Measurements from ENCODE around the gene PFDN6.

PFDN6 gene

DNA sequence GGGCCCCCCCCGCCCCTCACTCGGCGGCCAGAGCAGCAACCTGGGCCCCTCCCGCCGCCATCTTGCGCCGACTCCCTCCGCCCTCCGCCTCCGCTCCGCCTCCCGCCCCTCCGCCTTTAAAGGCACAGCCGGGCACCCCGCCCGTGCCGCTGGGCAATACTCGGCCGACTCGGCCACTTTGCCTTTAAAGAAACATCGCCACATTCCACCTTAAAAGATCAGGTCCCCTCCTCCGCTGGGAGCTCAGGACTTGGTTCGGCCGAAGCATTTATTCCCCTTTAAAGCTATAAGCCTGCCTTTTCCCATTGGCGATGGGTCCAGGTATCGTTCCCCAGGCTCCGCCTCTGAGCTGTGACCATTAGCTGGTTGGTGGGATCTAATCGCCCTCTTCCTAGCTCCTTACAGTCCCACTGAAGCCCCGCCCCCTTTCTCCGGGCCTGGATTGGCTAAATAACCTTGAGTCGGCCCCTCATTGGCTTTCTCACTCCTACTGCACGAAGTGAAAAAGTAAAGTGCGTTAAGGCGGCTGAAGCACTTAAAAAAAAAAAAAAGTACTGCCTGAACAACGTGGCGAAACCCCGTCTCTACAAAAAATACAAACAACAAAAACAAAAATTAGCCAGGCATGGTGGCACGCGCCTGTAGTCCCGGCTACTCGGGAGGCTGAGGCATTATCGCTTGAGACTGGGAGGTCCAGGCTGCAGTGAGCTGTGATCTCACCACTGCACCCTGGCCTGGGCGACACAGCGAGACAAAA is 28.4 kb downstream of the PFDN6 start, which contains the start of gene ZBTB22:
TSS of gene ZBTB22 (minus strand) at position 76 of the 757 bp plus-strand sequence. CDS start 828 bp downstream, outside the sequence.
- peak; percentile 83 to 92 (median 87) for DNase-seq

- DNase-seq = no peak
Measured at GRCh38 chr6:33318426-33319073, 29.1 kb downstream of the PFDN6 start.

DNA sequence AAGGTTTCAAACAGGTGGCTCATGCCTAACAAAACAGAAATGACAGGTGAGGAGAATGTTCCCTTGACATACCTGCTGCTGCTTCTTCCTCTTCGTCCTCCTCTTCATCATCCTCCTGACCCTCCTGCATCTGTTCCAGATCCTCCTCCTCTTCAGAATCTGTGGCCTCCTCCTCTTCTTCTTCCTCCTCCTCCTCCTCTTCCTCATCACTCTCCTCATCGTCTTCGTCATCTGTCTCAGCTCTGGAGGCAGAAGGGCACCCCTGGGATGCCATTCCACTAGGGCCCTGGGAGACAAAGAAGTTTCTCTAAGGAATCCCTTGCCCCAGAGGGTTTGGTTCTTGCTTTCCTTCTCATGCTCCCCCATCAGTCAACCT is 30.5 kb downstream of the PFDN6 start:
- no peak for DNase-seq

- no peak for DNase-seq
Measured at GRCh38 chr6:33320315-33321181, 31.1 kb downstream of the PFDN6 start.

DNA sequence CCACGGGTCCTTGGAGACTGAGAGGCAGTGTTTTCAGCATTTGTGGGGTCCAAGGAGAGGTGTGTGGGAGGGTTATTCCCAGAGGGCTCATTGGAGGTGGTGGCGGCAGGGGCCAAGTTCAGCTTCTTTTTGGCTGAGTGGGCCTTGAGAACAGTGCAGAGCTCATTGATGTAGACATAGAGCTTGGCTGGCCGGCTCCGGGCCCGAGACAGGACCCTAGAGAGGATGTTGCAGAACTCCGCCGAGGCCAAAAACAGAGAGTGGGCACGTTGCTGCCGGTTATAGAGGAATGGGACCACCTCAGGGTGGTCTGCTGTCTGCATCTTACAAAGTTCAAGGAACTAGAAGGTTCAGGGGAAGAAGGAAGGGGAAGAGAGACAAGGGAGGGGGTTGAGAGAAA is 31.8 kb downstream of the PFDN6 start:
- no peak for DNase-seq

DNA sequence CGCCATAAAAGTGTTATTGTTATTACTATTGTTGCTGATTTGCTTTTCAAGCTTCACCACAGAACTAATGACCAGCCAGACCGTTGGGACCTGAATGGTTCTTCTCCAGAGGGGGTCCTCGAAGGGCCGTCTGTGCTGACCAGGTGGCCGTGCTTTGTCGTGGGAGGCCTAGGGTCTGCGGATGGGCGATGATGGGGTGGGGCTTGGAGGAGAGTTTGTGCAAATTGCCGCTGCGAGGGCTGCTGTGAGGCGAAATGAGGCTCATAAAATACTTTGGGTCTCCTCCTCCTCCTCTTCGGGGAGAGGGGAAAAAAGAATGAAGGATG is 34.2 kb downstream of the PFDN6 start:
- DNase-seq = no peak

GRCh38 chr6:33324125-33324524 is 34.7 kb downstream of the PFDN6 start:
- no peak for DNase-seq

- no peak for DNase-seq
Measured at GRCh38 chr6:33329058-33329457, 39.7 kb downstream of the PFDN6 start.

DNA sequence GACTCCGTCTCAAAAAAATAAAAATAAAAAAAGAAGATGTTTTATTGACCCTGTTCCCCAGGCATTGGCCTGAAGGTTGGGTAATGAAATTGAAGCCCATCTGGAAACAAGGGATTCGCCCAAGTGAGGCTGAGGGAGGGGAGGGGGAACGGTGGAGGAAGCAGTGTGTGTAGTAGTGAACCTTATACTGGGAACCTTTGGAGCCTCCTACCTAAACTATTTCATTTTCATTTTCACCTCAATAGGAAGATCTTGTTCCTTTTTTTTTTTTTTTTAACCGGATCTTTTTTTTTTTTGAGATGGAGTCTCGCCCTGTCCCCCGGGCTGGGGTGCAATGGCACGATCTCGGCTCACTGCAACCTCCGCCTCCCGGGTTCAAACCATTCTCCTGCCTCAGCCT is 41.3 kb downstream of the PFDN6 start:
- DNase-seq = no peak

- no peak for DNase-seq
Measured at GRCh38 chr6:33333666-33334065, 44.3 kb downstream of the PFDN6 start.

DNA sequence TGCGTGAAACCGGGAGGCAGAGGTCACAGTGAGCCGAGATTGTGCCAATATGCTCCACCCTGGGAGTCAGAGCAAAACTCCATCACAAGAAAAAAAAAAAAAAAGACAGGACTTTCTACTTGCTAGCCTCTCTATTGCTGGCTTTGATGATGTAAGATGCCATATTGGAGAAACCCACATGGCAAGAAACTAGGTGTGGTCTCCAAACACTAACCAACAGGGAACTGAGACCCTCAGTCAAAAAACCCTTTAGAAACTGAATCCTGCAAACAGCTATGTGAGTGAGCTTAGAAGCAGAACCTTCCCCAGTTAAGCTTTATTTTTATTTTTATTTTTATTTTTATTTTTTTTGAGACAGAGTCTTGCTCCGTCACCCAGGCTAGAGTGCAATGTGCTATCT is 46.5 kb downstream of the PFDN6 start:
- DNase-seq = no peak

- DNase-seq = no peak
Measured at GRCh38 chr6:33336495-33336894, 47.1 kb downstream of the PFDN6 start.

DNA sequence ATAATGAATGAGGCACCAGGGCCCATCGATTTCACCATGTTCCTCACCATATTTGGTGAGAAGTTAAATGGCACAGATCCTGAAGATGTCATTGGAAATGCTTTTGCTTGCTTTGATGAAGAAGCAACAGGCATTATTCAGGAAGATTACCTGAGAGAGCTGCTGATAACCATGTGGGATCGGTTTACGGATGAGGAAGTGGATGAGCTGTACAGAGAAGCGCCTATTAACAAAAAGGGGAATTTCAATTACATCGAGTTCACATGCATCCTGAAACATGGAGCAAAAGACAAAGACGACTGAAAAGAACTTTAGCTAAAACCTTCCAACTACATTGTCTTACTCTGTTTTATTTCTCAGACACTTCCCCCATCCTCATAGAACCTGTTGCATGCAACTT is 49.8 kb downstream of the PFDN6 start:
- no peak for DNase-seq

All from activated CD4-positive, CD25-positive, alpha-beta regulatory T cell (primary cell).